IPS-20b (cell line): Measurements from ENCODE around the gene PLIN1.

Experiments used
- H3K27ac ChIP-seq: one replicate; pipeline ENCODE4 v1.5.1; 2013; ENCODE audit warnings: low read length
- H3K27me3 ChIP-seq: 2 replicates; pipeline ENCODE4 v1.6.1; 2013; ENCODE audit warnings: mild to moderate bottlenecking, low read length, inconsistent platforms; ENCODE audit not compliant: insufficient read depth
- H3K36me3 ChIP-seq: 2 replicates; pipeline ENCODE4 v1.6.1; 2013; ENCODE audit warnings: low read depth, mild to moderate bottlenecking, inconsistent platforms, low read length, moderate library complexity; ENCODE audit not compliant: insufficient read depth
- H3K4me1 ChIP-seq: 2 replicates; pipeline ENCODE4 v1.6.1; 2013; ENCODE audit warnings: mild to moderate bottlenecking, control low read depth, inconsistent platforms, low read length, moderate library complexity; ENCODE audit not compliant: insufficient read depth
- H3K4me3 ChIP-seq: 2 replicates; pipeline ENCODE4 v1.5.1; 2013; ENCODE audit warnings: mild to moderate bottlenecking, low read length, inconsistent platforms
- H3K9ac ChIP-seq: 2 replicates; pipeline ENCODE4 v1.6.1; 2013; ENCODE audit warnings: low read depth, mild to moderate bottlenecking, inconsistent platforms, low read length, moderate library complexity
- H3K9me3 ChIP-seq: 2 replicates; pipeline ENCODE4 v1.6.1; 2013; ENCODE audit warnings: mild to moderate bottlenecking, low read depth, low read length, inconsistent platforms; ENCODE audit not compliant: insufficient read depth

The PLIN1 gene

GRCh38 chr15:89679212-89679611 lies at the start of gene PLIN1:
Gene PLIN1 (minus strand): TSS chr15:89679367. CDS start chr15:89677489, 1,878 bp downstream.
- no peak within 1 kb of the TSS for H3K9ac ChIP-seq
- no peak within 1 kb of the TSS for H3K4me3 ChIP-seq
- peaks cover 38% of the 10 kb centered on the region for H3K27me3 ChIP-seq
- no peaks in the 10 kb centered on the region for H3K4me1 ChIP-seq
- no peaks in the 10 kb centered on the region for H3K9me3 ChIP-seq
- no peaks in the 10 kb centered on the region for H3K36me3 ChIP-seq
- no peak within 1 kb of the TSS for H3K27ac ChIP-seq

GRCh38 chr15:89728254-89728653 lies 49.1 kb upstream of the PLIN1 start:
- Histone ChIP-seq H3K4me3 (no peak overlapping the region), H3K9ac (no peak overlapping the region), H3K27me3 (no peaks in the 10 kb centered on the region), H3K27ac (no peak overlapping the region), H3K36me3 (no peaks in the 10 kb centered on the region), H3K9me3 (peaks cover 6% of the 10 kb centered on the region; the same call in 1 of the 2 replicates), H3K4me1 (no peaks in the 10 kb centered on the region)

GRCh38 chr15:89725064-89725463 lies 45.9 kb upstream of the PLIN1 start:
- Histone ChIP-seq H3K9me3 (peaks cover 6% of the 10 kb centered on the region; the same call in 1 of the 2 replicates), H3K36me3 (no peaks in the 10 kb centered on the region), H3K9ac (no peak overlapping the region), H3K27ac (no peak overlapping the region), H3K4me1 (no peaks in the 10 kb centered on the region), H3K27me3 (no peaks in the 10 kb centered on the region), H3K4me3 (no peak overlapping the region)

- Histone ChIP-seq H3K4me3 (no peak overlapping the region), H3K36me3 (no peaks in the 10 kb centered on the region), H3K27me3 (no peaks in the 10 kb centered on the region), H3K4me1 (no peaks in the 10 kb centered on the region), H3K9me3 (peaks cover 6% of the 10 kb centered on the region; the same call in 1 of the 2 replicates), H3K27ac (no peak overlapping the region), H3K9ac (no peak overlapping the region)
Measured at GRCh38 chr15:89724621-89725020, 45.5 kb upstream of the PLIN1 start.

GRCh38 chr15:89723031-89723430 lies 43.9 kb upstream of the PLIN1 start:
- no peak overlapping the region for H3K27ac ChIP-seq
- no peaks in the 10 kb centered on the region for H3K27me3 ChIP-seq
- peaks cover 6% of the 10 kb centered on the region; the same call in 1 of the 2 replicates for H3K9me3 ChIP-seq
- no peak overlapping the region for H3K4me3 ChIP-seq
- H3K36me3 ChIP-seq: no peaks in the 10 kb centered on the region
- H3K9ac ChIP-seq: no peak overlapping the region
- H3K4me1 ChIP-seq: no peaks in the 10 kb centered on the region

GRCh38 chr15:89714775-89715174 lies 35.6 kb upstream of the PLIN1 start:
- no peaks in the 10 kb centered on the region for H3K27me3 ChIP-seq

GRCh38 chr15:89707577-89707976 lies 28.4 kb upstream of the PLIN1 start:
- Histone ChIP-seq H3K36me3 (no peaks in the 10 kb centered on the region), H3K27ac (no peak overlapping the region), H3K4me3 (no peak overlapping the region), H3K9me3 (no peaks in the 10 kb centered on the region), H3K27me3 (no peaks in the 10 kb centered on the region), H3K9ac (no peak overlapping the region), H3K4me1 (no peaks in the 10 kb centered on the region)

More at GRCh38 chr15:89714775-89715174, 35.6 kb upstream of the PLIN1 start:
- Histone ChIP-seq H3K27ac (no peak overlapping the region), H3K9me3 (no peaks in the 10 kb centered on the region), H3K36me3 (no peaks in the 10 kb centered on the region), H3K4me1 (no peaks in the 10 kb centered on the region), H3K4me3 (no peak overlapping the region), H3K9ac (no peak overlapping the region)

- no peaks in the 10 kb centered on the region for H3K27me3 ChIP-seq
- H3K4me1 ChIP-seq: no peaks in the 10 kb centered on the region
- H3K36me3 ChIP-seq: no peaks in the 10 kb centered on the region
- no peaks in the 10 kb centered on the region for H3K9me3 ChIP-seq
- no peak overlapping the region for H3K4me3 ChIP-seq
- H3K9ac ChIP-seq: no peak overlapping the region
- no peak overlapping the region for H3K27ac ChIP-seq
Measured at GRCh38 chr15:89704411-89704810, 25.2 kb upstream of the PLIN1 start.

- Histone ChIP-seq H3K4me1 (no peaks in the 10 kb centered on the region), H3K9me3 (no peaks in the 10 kb centered on the region), H3K27ac (no peak overlapping the region), H3K4me3 (no peak overlapping the region), H3K9ac (no peak overlapping the region), H3K27me3 (peaks cover 23% of the 10 kb centered on the region; the same call in 1 of the 2 replicates), H3K36me3 (no peaks in the 10 kb centered on the region)
Measured at GRCh38 chr15:89695198-89695597, 16.0 kb upstream of the PLIN1 start.

GRCh38 chr15:89693696-89694095 lies 14.5 kb upstream of the PLIN1 start:
- Histone ChIP-seq H3K36me3 (no peaks in the 10 kb centered on the region), H3K4me1 (no peaks in the 10 kb centered on the region), H3K9me3 (no peaks in the 10 kb centered on the region), H3K9ac (no peak overlapping the region), H3K4me3 (no peak overlapping the region), H3K27me3 (peaks cover 23% of the 10 kb centered on the region; the same call in 1 of the 2 replicates), H3K27ac (no peak overlapping the region)

- no peaks in the 10 kb centered on the region for H3K9me3 ChIP-seq
- no peak overlapping the region for H3K4me3 ChIP-seq
- no peak overlapping the region for H3K27ac ChIP-seq
- H3K36me3 ChIP-seq: no peaks in the 10 kb centered on the region
- H3K4me1 ChIP-seq: no peaks in the 10 kb centered on the region
- no peak overlapping the region for H3K9ac ChIP-seq
- peaks cover 23% of the 10 kb centered on the region; the same call in 1 of the 2 replicates for H3K27me3 ChIP-seq
Measured at GRCh38 chr15:89693091-89693490, 13.9 kb upstream of the PLIN1 start.

- Histone ChIP-seq H3K27ac (no peak within 1 kb of the TSS), H3K9ac (peak within 1 kb of the TSS; percentile 68; the same call in 1 of the 2 replicates), H3K4me1 (no peaks in the 10 kb centered on the region), H3K36me3 (no peaks in the 10 kb centered on the region), H3K27me3 (peaks cover 30% of the 10 kb centered on the region), H3K4me3 (peak within 1 kb of the TSS; percentile 91), H3K9me3 (no peaks in the 10 kb centered on the region)
Measured at GRCh38 chr15:89690276-89691218, 11.4 kb upstream of the PLIN1 start, which contains the start of the genes PEX11A and WDR93. Gene PEX11A (minus strand): TSS chr15:89690754. CDS start chr15:89690632, 122 bp downstream. Gene WDR93 (plus strand): TSS chr15:89690811. CDS start chr15:89701747, 10,936 bp downstream.
